GM06990 (cell line): ENCODE data around the gene MAS1.

Experiments used
- DNase-seq: peaks from one replicate; pipeline ENCODE4 v3.0.0-alpha.2; 2011; ENCODE audit not compliant: insufficient read length; ENCODE audit errors: extremely low read depth
- H3K27me3 ChIP-seq: replicated peaks from 2 replicates; pipeline ENCODE4 v1.6.0; 2011; ENCODE audit warnings: low read length; ENCODE audit not compliant: control insufficient read depth, insufficient read depth
- H3K36me3 ChIP-seq: 2 replicates; pipeline ENCODE4 v1.5.1; 2011; ENCODE audit warnings: low read length; ENCODE audit not compliant: control insufficient read depth, insufficient read depth
- H3K4me3 ChIP-seq: replicated peaks from 2 replicates; pipeline ENCODE4 v1.5.1; 2011; ENCODE audit warnings: low read depth, mild to moderate bottlenecking, control low read depth, low read length
- TF ChIP-seq, protein P1 (sequence below): IDR thresholded peaks from 2 replicates; pipeline ENCODE4 v1.5.1; 2011; ENCODE audit warnings: low read length, control low read depth, mild to moderate bottlenecking, inconsistent platforms; ENCODE audit not compliant: insufficient read depth, poor library complexity, severe bottlenecking

The MAS1 gene

DNA sequence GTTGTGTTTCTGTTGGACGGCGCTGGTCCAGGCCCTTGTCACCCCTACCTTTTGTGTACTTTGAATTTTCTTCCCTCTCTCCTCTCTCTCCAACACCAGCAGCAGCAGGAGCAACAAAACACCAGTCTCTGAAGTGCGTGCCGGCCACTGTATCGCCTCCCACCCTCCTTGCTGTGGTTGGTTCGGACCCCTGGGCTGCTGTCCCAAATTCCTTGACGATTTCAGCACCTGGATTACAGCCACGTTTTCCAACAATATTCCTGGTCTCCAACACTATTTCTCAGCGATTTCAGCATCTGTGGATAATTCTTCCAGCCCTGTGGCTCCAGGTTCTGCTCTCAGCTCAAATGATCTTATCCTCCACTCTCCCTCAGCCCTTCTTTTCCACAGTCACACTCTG, 11.8 kb downstream of the MAS1 start:
- TF ChIP-seq, protein P1, sequence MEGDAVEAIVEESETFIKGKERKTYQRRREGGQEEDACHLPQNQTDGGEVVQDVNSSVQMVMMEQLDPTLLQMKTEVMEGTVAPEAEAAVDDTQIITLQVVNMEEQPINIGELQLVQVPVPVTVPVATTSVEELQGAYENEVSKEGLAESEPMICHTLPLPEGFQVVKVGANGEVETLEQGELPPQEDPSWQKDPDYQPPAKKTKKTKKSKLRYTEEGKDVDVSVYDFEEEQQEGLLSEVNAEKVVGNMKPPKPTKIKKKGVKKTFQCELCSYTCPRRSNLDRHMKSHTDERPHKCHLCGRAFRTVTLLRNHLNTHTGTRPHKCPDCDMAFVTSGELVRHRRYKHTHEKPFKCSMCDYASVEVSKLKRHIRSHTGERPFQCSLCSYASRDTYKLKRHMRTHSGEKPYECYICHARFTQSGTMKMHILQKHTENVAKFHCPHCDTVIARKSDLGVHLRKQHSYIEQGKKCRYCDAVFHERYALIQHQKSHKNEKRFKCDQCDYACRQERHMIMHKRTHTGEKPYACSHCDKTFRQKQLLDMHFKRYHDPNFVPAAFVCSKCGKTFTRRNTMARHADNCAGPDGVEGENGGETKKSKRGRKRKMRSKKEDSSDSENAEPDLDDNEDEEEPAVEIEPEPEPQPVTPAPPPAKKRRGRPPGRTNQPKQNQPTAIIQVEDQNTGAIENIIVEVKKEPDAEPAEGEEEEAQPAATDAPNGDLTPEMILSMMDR = no peak
- no peaks in the 10 kb centered on the region for H3K27me3 ChIP-seq
- H3K4me3 ChIP-seq = no peak overlapping the region
- no peak for DNase-seq
- H3K36me3 ChIP-seq = no peaks in the 10 kb centered on the region

DNA sequence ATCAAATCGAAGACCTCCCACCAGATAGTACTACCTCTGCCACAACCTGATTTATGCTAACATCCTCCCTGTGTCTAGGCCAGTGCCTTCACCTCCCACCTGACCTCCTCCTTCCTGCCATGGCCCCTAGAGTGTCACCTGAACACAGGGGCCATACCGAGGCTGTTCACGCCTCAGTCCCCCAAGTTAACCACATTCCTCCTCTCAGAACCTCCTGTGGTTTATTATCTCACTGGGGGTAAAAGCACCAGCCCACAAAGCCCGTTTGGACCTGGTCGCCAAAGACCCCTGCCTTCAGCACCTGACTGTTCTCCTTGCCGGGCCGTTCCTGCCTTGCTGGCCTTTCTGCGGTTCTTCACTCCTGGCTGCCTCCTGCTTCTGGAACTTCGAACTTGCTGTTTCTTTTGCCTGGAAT, 13.7 kb downstream of the MAS1 start:
- no peaks in the 10 kb centered on the region for H3K36me3 ChIP-seq
- TF ChIP-seq, protein P1 = no peak
- no peaks in the 10 kb centered on the region for H3K27me3 ChIP-seq
- H3K4me3 ChIP-seq = no peak overlapping the region
- DNase-seq = peak; percentile 29

DNA sequence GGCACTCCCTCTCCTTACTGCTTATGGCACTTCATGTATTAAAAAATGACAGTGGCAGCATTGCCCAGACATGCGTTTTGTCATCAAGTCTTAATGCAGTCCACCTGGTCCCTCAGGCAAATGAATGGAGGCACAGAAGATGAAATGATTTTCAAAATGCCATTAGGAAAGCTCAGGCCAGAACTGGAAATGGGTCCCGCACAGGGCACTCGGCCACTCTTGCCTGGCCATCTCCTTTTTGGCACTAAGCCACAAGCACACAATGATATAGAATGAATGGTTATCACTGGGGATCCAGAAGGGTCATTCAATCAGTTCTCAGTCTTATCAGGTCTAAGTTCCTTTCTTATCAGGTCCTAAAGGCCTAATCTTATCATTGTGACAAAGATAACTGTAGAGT, 15.6 kb downstream of the MAS1 start:
- TF ChIP-seq, protein P1 = no peak
- H3K4me3 ChIP-seq = no peak overlapping the region
- H3K36me3 ChIP-seq = no peaks in the 10 kb centered on the region
- H3K27me3 ChIP-seq = no peaks in the 10 kb centered on the region
- no peak for DNase-seq

DNA sequence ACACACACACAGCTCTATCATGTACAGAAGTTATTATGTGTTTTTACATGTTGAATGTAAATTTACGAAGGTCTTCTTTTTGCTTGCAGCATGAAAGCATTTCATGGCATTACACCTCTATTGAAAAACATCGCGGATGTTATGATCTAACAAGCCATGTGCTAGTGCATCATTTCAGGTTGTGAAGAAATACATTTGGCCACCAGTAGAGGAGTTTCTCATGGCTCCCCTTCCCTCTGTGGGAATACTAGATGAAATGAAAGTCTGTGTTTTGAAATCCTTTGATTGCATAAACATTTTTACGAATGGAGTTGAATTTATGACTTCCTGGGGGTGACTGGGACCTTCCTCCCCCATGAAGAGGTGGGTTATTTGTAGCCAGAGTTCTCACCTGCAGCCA, 17.7 kb downstream of the MAS1 start:
- Histone ChIP-seq H3K36me3 (no peaks in the 10 kb centered on the region), H3K4me3 (no peak overlapping the region), H3K27me3 (no peaks in the 10 kb centered on the region; the same call in 1 of the 2 replicates)
- no peak for DNase-seq
- TF ChIP-seq, protein P1 = no peak

DNA sequence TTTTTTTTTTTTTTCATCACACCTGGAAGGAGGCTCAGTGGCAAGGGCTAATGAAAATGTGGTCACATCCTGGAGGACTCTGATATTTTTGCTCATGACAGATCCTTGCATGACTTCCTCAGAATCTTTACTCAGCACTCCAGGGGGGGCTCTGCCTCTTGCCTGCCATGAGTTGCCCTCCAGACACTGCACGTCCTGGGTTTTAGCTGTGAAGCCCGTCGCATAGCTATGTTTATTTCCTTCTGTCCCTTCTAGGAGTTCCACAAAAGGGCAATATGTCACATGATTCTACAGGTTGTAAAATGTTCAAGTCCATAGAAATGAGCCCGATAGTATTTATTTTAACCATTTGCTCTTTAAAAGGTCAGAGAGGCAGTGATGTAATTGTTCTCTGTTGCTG, 18.2 kb downstream of the MAS1 start:
- no peak overlapping the region for H3K4me3 ChIP-seq
- TF ChIP-seq, protein P1 = no peak
- no peak for DNase-seq
- H3K27me3 ChIP-seq = no peaks in the 10 kb centered on the region; the same call in 1 of the 2 replicates
- H3K36me3 ChIP-seq = no peaks in the 10 kb centered on the region

DNA sequence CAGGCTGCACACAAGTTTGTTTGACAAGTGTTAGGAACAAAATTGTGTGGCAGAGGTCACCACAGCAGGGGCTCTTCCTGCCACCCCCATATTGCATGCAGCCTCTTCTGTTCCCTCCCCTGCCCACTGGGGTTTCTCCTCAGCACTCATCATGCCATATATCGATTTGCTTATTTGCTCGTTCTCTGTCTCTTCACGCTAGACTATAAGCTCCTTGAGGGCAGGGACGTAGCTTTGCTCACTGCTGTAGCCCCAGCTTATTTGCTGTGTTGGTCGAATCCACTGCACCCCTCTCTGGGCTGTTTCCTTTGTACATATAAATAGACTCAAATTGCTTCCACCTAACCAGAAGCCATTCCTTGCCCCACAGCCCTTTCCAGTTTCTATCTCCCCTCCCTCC, 19.6 kb downstream of the MAS1 start:
- no peak for DNase-seq
- Histone ChIP-seq H3K36me3 (no peaks in the 10 kb centered on the region), H3K4me3 (no peak overlapping the region), H3K27me3 (no peaks in the 10 kb centered on the region; the same call in 1 of the 2 replicates)
- TF ChIP-seq, protein P1 = no peak
